ENCODE data around the gene RAVER1. TPM values are rescaled to one million over a fixed set of nuclear protein-coding genes. Genes with fewer than 3 reads are reported as not detected.

RAVER1 gene
- total RNA-seq, 4 donors from 2014 or later: 22.2 to 34.2 (median 24.3) TPM

- no peaks in the 10 kb centered on the region for H3K9me3 ChIP-seq
- no peaks in the 10 kb centered on the region for H3K4me1 ChIP-seq
- H3K27me3 ChIP-seq: no peaks in the 10 kb centered on the region
- no peak overlapping the region for H3K27ac ChIP-seq
- TF ChIP-seq CTCF (IDR thresholded peaks at IDR 0.05): no peak
- 85 to 92% methylated on average over 11 to 19 of the region's 19 CpGs for WGBS, 2 donors
- H3K4me3 ChIP-seq: no peak overlapping the region
- H3K36me3 ChIP-seq: peaks cover 3 to 100% (median 60%) of the 10 kb centered on the region in 3 donors
- DNase-seq (ENCODE audit: low spot score in 2 of 2): no peak
These were observed 11.2 kb downstream of the RAVER1 start for GRCh38 chr19:10321874-10322835.

- peaks cover 0 to under 1% (median 0%) of the 10 kb centered on the region in 4 donors for H3K4me1 ChIP-seq
- no peak overlapping the region for H3K4me3 ChIP-seq
- no peaks in the 10 kb centered on the region for H3K9me3 ChIP-seq
- DNase-seq (ENCODE audit: low spot score in 2 of 2): no peak
- no peaks in the 10 kb centered on the region for H3K27me3 ChIP-seq
- H3K27ac ChIP-seq: no peak overlapping the region
- TF ChIP-seq POLR2A (IDR thresholded peaks at IDR 0.05): no peak
- no peak for TF ChIP-seq CTCF (IDR thresholded peaks at IDR 0.05)
- TF ChIP-seq EP300 (IDR thresholded peaks at IDR 0.05): no peak
- 85 to 96% methylated on average over 4 to 11 of the region's 11 CpGs for WGBS, 2 donors
- H3K36me3 ChIP-seq: peaks cover 3 to 100% (median 57%) of the 10 kb centered on the region in 3 donors
These were observed 11.9 kb downstream of the RAVER1 start for GRCh38 chr19:10321417-10321797.

- DNase-seq (ENCODE audit: low spot score in 2 of 2): no peak
- H3K27ac ChIP-seq: no peak overlapping the region
- H3K36me3 ChIP-seq: peaks cover 3 to 96% (median 52%) of the 10 kb centered on the region in 3 donors
- 82 to 92% methylated on average over 16 to 25 of the region's 32 CpGs for WGBS, 2 donors
- no peak for TF ChIP-seq CTCF (IDR thresholded peaks at IDR 0.05)
- no peak for TF ChIP-seq EP300 (IDR thresholded peaks at IDR 0.05)
- TF ChIP-seq POLR2A (IDR thresholded peaks at IDR 0.05): no peak
- no peak overlapping the region for H3K4me3 ChIP-seq
- no peaks in the 10 kb centered on the region for H3K9me3 ChIP-seq
- H3K4me1 ChIP-seq: peaks cover 0 to 6% (median 4%) of the 10 kb centered on the region in 4 donors
- no peaks in the 10 kb centered on the region for H3K27me3 ChIP-seq
These were observed 12.5 kb downstream of the RAVER1 start for GRCh38 chr19:10320602-10321416.

- WGBS, 2 donors: 91 to 93% methylated on average over 13 of the region's 13 CpGs
- peaks cover 3 to 79% (median 46%) of the 10 kb centered on the region in 3 donors for H3K36me3 ChIP-seq
These were observed 14.3 kb downstream of the RAVER1 start for GRCh38 chr19:10318807-10319682.

More at GRCh38 chr19:10318807-10319682, 14.3 kb downstream of the RAVER1 start:
- no peaks in the 10 kb centered on the region for H3K27me3 ChIP-seq
- no peak overlapping the region for H3K4me3 ChIP-seq
- peaks cover 0 to 18% (median 4%) of the 10 kb centered on the region in 4 donors for H3K4me1 ChIP-seq
- no peak for DNase-seq (ENCODE audit: low spot score in 2 of 2)
- H3K9me3 ChIP-seq: no peaks in the 10 kb centered on the region
- TF ChIP-seq CTCF (IDR thresholded peaks at IDR 0.05): no peak
- no peak for TF ChIP-seq POLR2A (IDR thresholded peaks at IDR 0.05)
- TF ChIP-seq EP300 (IDR thresholded peaks at IDR 0.05): no peak
- H3K27ac ChIP-seq: no peak overlapping the region

Data from tibial nerve (tissue), 4 donors.